DOHH2 (cell line): ENCODE data around the gene ZNF512.

Experiments used
- H3F3A ChIP-seq: fragments of 200-600 bp; sonication (generic), shearing (Covaris generic); 2 replicates; pipeline ENCODE4 v1.6.0; 2016; ENCODE audit warnings: antibody characterized with exemption, mild to moderate bottlenecking; ENCODE audit not compliant: control insufficient read depth, insufficient read depth
- H3K27ac ChIP-seq: fragments of 200-600 bp; sonication (generic); 2 replicates; pipeline ENCODE4 v1.5.1; 2014; ENCODE audit warnings: low read depth, mild to moderate bottlenecking, low read length, moderate library complexity
- H3K27me3 ChIP-seq: fragments of 200-600 bp; sonication (generic); 2 replicates; pipeline ENCODE4 v1.6.1; 2014; ENCODE audit warnings: mild to moderate bottlenecking, low read length, mixed read lengths; ENCODE audit not compliant: control insufficient read depth
- H3K36me3 ChIP-seq: fragments of 200-600 bp; sonication (generic); 2 replicates; pipeline ENCODE4 v1.6.1; 2014; ENCODE audit warnings: mild to moderate bottlenecking, low read length, moderate library complexity, mixed read lengths; ENCODE audit not compliant: control insufficient read depth
- H3K4me1 ChIP-seq: fragments of 200-600 bp; sonication (generic); 2 replicates; pipeline ENCODE4 v1.6.1; 2014; ENCODE audit warnings: mild to moderate bottlenecking, low read length, mixed read lengths; ENCODE audit not compliant: control insufficient read depth
- H3K4me2 ChIP-seq: fragments of 200-600 bp; sonication (generic); 2 replicates; pipeline ENCODE4 v1.6.0; 2014; ENCODE audit warnings: mild to moderate bottlenecking, low read length, moderate library complexity
- H3K4me3 ChIP-seq: fragments of 200-600 bp; sonication (generic); 2 replicates; pipeline ENCODE4 v1.5.1; 2014; ENCODE audit warnings: mild to moderate bottlenecking, low read length, mixed read lengths
- H3K79me2 ChIP-seq: fragments of 200-600 bp; sonication (generic); 2 replicates; pipeline ENCODE4 v1.6.1; 2014; ENCODE audit warnings: mild to moderate bottlenecking, low read length, mixed read lengths; ENCODE audit not compliant: control insufficient read depth
- H3K9me2 ChIP-seq: fragments of 200-600 bp; sonication (generic); replicated peaks from 2 replicates; pipeline ENCODE4 v1.6.1; 2014; ENCODE audit warnings: mild to moderate bottlenecking, low read length, mixed read lengths; ENCODE audit not compliant: control insufficient read depth
- H3K9me3 ChIP-seq: fragments of 200-600 bp; sonication (generic); 2 replicates; pipeline ENCODE4 v1.6.1; 2014; ENCODE audit warnings: antibody characterized with exemption, low read length, mixed read lengths; ENCODE audit not compliant: control insufficient read depth, insufficient read depth
- H4K20me1 ChIP-seq: fragments of 200-600 bp; sonication (generic); 2 replicates; pipeline ENCODE4 v1.6.0; 2014; ENCODE audit warnings: low read depth, mild to moderate bottlenecking, antibody characterized with exemption, low read length, moderate library complexity; ENCODE audit not compliant: control insufficient read depth, insufficient read depth
- EZH2phosphoT487 ChIP-seq: fragments of 200-600 bp; sonication (generic); IDR thresholded peaks from 2 replicates; pipeline ENCODE4 v1.6.1; 2017; ENCODE audit warnings: borderline replicate concordance, mild to moderate bottlenecking, antibody characterized with exemption, low read length, moderate library complexity, mixed read lengths
- TF ChIP-seq, protein P1 (sequence below): fragments of 200-600 bp; sonication (generic); IDR thresholded peaks from one replicate; pipeline ENCODE4 v1.5.1; 2014; ENCODE audit warnings: antibody characterized with exemption, mild to moderate bottlenecking, low read depth, low read length; ENCODE audit not compliant: poor library complexity, severe bottlenecking

ZNF512 gene

DNA sequence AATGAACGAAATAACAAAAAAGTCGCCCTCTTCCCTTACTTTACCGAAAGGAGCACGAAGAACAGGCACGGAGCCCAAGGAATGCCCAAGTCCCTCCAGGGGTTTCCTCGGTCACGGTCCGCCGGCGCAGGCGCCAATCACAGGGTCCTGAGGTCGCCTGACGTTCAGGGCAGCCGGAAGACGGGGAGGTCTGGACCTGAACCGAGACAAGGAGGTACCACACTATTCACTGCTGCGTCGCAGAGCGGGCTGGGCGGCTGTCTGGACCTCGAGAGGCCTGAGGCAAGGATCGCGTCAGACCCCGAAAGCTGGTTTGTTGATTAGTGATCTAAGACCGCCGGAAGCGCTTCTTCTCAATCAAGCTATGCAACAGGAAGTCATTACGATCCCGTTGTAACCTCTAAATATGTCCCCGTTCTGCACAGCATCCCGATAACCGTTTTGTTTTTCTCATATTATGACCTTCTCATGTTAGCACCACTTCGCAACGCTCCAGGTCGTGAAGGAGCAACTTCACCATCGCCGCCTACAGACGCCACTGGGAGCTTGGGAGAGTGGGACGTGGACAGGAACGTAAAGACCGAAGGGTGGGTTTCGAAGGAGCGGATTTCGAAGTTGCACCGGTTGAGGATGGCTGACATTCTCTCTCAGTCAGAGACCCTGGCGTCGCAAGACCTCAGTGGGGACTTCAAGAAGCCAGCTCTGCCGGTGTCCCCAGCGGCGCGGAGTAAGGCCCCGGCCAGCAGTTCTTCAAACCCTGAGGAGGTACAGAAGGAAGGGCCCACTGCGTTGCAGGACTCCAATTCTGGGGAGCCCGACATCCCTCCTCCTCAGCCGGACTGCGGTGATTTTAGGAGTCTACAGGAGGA, 80.7 kb downstream of the ZNF512 start, which contains the start of the genes SLC4A1AP and SUPT7L:
Gene SLC4A1AP (plus strand): TSS at position 605 of the 869 bp plus-strand sequence. CDS start 26 bp downstream, at position 631.
Gene SUPT7L (minus strand): TSS at position 330 of the 869 bp plus-strand sequence. CDS start 1,422 bp downstream, outside the sequence.
- no peaks in the 10 kb centered on the region for H3K27me3 ChIP-seq
- no peaks in the 10 kb centered on the region for H4K20me1 ChIP-seq
- H3K4me1 ChIP-seq: peaks cover 22% of the 10 kb centered on the region
- H3K4me2 ChIP-seq: peak within 1 kb of the TSS; percentile 78
- peak within 1 kb of the TSS; percentile 89 for H3K27ac ChIP-seq
- TF ChIP-seq, protein P1, sequence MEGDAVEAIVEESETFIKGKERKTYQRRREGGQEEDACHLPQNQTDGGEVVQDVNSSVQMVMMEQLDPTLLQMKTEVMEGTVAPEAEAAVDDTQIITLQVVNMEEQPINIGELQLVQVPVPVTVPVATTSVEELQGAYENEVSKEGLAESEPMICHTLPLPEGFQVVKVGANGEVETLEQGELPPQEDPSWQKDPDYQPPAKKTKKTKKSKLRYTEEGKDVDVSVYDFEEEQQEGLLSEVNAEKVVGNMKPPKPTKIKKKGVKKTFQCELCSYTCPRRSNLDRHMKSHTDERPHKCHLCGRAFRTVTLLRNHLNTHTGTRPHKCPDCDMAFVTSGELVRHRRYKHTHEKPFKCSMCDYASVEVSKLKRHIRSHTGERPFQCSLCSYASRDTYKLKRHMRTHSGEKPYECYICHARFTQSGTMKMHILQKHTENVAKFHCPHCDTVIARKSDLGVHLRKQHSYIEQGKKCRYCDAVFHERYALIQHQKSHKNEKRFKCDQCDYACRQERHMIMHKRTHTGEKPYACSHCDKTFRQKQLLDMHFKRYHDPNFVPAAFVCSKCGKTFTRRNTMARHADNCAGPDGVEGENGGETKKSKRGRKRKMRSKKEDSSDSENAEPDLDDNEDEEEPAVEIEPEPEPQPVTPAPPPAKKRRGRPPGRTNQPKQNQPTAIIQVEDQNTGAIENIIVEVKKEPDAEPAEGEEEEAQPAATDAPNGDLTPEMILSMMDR: peak; percentile 28
- peak; percentile 65; the same call in 1 of the 2 replicates for TF ChIP-seq EZH2phosphoT487
- no peaks in the 10 kb centered on the region for H3K9me2 ChIP-seq
- peaks cover 53% of the 10 kb centered on the region for H3K36me3 ChIP-seq
- H3K9me3 ChIP-seq: no peaks in the 10 kb centered on the region
- H3K79me2 ChIP-seq: peaks cover 52% of the 10 kb centered on the region
- H3F3A ChIP-seq: peaks cover 5% of the 10 kb centered on the region; the same call in 1 of the 2 replicates
- H3K4me3 ChIP-seq: peak within 1 kb of the TSS; percentile 99

DNA sequence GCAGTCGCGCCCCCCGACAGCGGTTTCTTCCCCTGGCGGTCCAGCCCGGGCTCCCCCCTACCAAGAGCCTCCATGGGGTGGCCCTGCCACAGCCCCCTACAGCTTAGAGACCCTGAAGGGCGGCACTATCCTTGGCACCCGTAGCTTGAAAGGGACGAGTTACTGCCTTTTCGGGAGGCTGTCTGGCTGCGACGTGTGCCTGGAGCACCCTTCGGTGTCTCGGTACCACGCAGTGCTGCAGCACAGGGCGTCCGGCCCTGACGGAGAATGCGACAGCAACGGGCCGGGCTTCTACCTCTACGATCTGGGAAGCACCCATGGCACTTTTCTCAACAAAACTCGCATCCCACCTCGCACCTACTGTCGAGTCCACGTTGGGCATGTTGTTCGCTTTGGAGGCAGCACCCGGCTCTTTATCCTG, 81.3 kb downstream of the ZNF512 start:
- H3K4me3 ChIP-seq: peak overlapping the region; percentile 99
- no peaks in the 10 kb centered on the region for H3K9me3 ChIP-seq
- peaks cover 52% of the 10 kb centered on the region for H3K79me2 ChIP-seq
- H3K27me3 ChIP-seq: no peaks in the 10 kb centered on the region
- H4K20me1 ChIP-seq: no peaks in the 10 kb centered on the region
- H3K9me2 ChIP-seq: no peaks in the 10 kb centered on the region
- H3K4me2 ChIP-seq: peak overlapping the region; percentile 78
- no peak for TF ChIP-seq EZH2phosphoT487
- TF ChIP-seq, protein P1: peak; percentile 2
- peaks cover 22% of the 10 kb centered on the region for H3K4me1 ChIP-seq
- H3K27ac ChIP-seq: peak overlapping the region; percentile 89
- H3K36me3 ChIP-seq: peaks cover 53% of the 10 kb centered on the region
- peaks cover 5% of the 10 kb centered on the region; the same call in 1 of the 2 replicates for H3F3A ChIP-seq

DNA sequence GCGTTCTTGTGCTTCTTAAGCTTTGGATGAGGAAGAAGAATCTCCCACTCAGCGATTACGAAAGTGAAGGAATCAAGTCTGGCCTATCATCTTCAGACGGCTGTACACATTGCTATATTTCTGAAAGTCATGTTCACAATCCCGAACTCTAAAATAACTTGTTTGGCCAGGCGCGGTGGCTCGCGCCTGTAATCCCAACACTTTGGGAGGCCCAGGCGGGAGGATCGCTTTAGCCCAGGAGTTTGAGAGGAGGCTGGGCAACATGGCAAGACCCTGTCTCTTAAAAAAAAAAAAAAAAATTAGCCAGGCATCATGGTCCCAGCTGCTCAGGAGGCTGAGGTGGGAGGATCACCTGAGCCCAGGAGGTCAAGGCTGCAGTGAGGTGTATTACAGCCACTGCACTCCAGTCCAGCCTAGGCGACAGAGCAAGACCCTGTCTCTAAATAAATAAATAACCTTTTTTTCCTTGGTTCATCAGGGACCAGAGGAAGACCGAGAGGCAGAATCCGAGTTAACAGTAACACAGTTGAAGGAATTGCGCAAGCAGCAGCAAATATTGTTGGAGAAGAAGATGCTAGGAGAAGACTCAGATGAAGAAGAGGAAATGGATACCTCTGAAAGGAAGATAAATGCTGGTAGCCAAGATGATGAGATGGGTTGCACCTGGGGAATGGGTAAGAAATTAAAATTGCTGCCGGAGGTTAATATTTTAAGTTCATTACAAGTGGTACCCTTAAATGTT, 82.0 kb downstream of the ZNF512 start:
- TF ChIP-seq, protein P1: no peak
- no peak for TF ChIP-seq EZH2phosphoT487
- Histone ChIP-seq H3K36me3 (peaks cover 50% of the 10 kb centered on the region), H3K9me2 (no peaks in the 10 kb centered on the region), H4K20me1 (no peaks in the 10 kb centered on the region), H3K79me2 (peaks cover 52% of the 10 kb centered on the region), H3K4me3 (peak overlapping the region; percentile 99), H3F3A (peaks cover 5% of the 10 kb centered on the region; the same call in 1 of the 2 replicates), H3K4me2 (peak overlapping the region; percentile 78), H3K27ac (peak overlapping the region; percentile 89; the same call in 1 of the 2 replicates), H3K4me1 (peaks cover 22% of the 10 kb centered on the region), H3K27me3 (no peaks in the 10 kb centered on the region), H3K9me3 (no peaks in the 10 kb centered on the region)
